Glutamatergic neuron (in vitro differentiated cells): Measurements from ENCODE around the gene BMP8A. TPM values are rescaled to one million over a fixed set of nuclear protein-coding genes. Genes with fewer than 3 reads are reported as not detected.
"Not testable (repeated sequence)": the region's sequence is repeated elsewhere in the genome, so short reads cannot be mapped to it uniquely, and the experiment has no call there.

Experiments
- DNase-seq: peaks from one replicate; pipeline ENCODE4 v3.0.0; 2022
- H3K27ac Mint-ChIP-seq: one replicate; pipeline ENCODE4 v1.8.0; 2020; ENCODE audit warnings: mild to moderate bottlenecking, mixed read lengths, inconsistent platforms; ENCODE audit not compliant: unreplicated experiment
- H3K27me3 Mint-ChIP-seq: one replicate; pipeline ENCODE4 v1.8.0; 2020; ENCODE audit warnings: mild to moderate bottlenecking, moderate library complexity, mixed read lengths, inconsistent platforms; ENCODE audit not compliant: unreplicated experiment
- H3K36me3 Mint-ChIP-seq: one replicate; pipeline ENCODE4 v1.8.0; 2020; ENCODE audit warnings: mild to moderate bottlenecking, mixed read lengths, inconsistent platforms; ENCODE audit not compliant: unreplicated experiment
- H3K4me1 Mint-ChIP-seq: one replicate; pipeline ENCODE4 v1.8.0; 2020; ENCODE audit warnings: mild to moderate bottlenecking, low read depth, mixed read lengths, inconsistent platforms; ENCODE audit not compliant: unreplicated experiment
- H3K4me3 Mint-ChIP-seq: one replicate; pipeline ENCODE4 v1.8.0; 2020; ENCODE audit warnings: mild to moderate bottlenecking, mixed read lengths, inconsistent platforms; ENCODE audit not compliant: unreplicated experiment
- H3K9me3 Mint-ChIP-seq: one replicate; pipeline ENCODE4 v1.8.0; 2020; ENCODE audit warnings: mild to moderate bottlenecking, moderate library complexity, mixed read lengths, inconsistent platforms; ENCODE audit not compliant: unreplicated experiment
- CTCF ChIP-seq: fragments of 200-600 bp; sonication (generic); IDR thresholded peaks from one replicate; pipeline ENCODE4 v1.5.0; 2021; ENCODE audit not compliant: partially characterized antibody, unreplicated experiment
- total RNA-seq: library from RNA; stranded (reverse); fragmentation: NEBNext Ultra II Directional; extraction: Animal tissue kit (Norgen Biotek cat#: 25700); gene quantifications from one replicate; pipeline ENCODE4 v1.2.1, GENCODE V29; 2021; ENCODE audit not compliant: unreplicated experiment

The BMP8A gene
- total RNA-seq, 1 donor from 2014 or later: 0.37 TPM

- H3K4me3 Mint-ChIP-seq: no peak overlapping the region
- no peak overlapping the region for H3K27ac Mint-ChIP-seq
- peaks cover 21% of the 10 kb centered on the region for H3K27me3 Mint-ChIP-seq
- no peak for TF ChIP-seq CTCF
- no peaks in the 10 kb centered on the region for H3K36me3 Mint-ChIP-seq
- peaks cover 4% of the 10 kb centered on the region for H3K9me3 Mint-ChIP-seq
- DNase-seq: no peak
- peaks cover 5% of the 10 kb centered on the region for H3K4me1 Mint-ChIP-seq
These were observed 3.4 kb downstream of the BMP8A start for GRCh38 chr1:39494671-39495410.

- DNase-seq, H3K9me3 Mint-ChIP-seq, H3K36me3 Mint-ChIP-seq, H3K4me3 Mint-ChIP-seq, H3K4me1 Mint-ChIP-seq, H3K27ac Mint-ChIP-seq: not testable (repeated sequence)
- H3K27me3 Mint-ChIP-seq: peaks cover 14% of the 10 kb centered on the region
These were observed 5.1 kb downstream of the BMP8A start for GRCh38 chr1:39496520-39496919.

GRCh38 chr1:39497585-39497984 lies 6.1 kb downstream of the BMP8A start:
- H3K27me3 Mint-ChIP-seq: peaks cover 12% of the 10 kb centered on the region
- H3K36me3 Mint-ChIP-seq: no peaks in the 10 kb centered on the region

GRCh38 chr1:39498096-39498710 lies 6.8 kb downstream of the BMP8A start:
- H3K27me3 Mint-ChIP-seq, H3K36me3 Mint-ChIP-seq, H3K4me1 Mint-ChIP-seq, H3K27ac Mint-ChIP-seq, H3K4me3 Mint-ChIP-seq, DNase-seq, H3K9me3 Mint-ChIP-seq: not testable (repeated sequence)

More at GRCh38 chr1:39497585-39497984, 6.1 kb downstream of the BMP8A start:
- Mint-ChIP-seq H3K4me1 (no peaks in the 10 kb centered on the region), H3K27ac (no peak overlapping the region), H3K9me3 (no peaks in the 10 kb centered on the region), H3K4me3 (no peak overlapping the region)
- TF ChIP-seq CTCF: no peak
- DNase-seq: no peak

GRCh38 chr1:39498821-39499220 lies 7.4 kb downstream of the BMP8A start:
- not testable (repeated sequence) for H3K9me3 Mint-ChIP-seq, H3K4me1 Mint-ChIP-seq, H3K36me3 Mint-ChIP-seq, H3K27me3 Mint-ChIP-seq, H3K27ac Mint-ChIP-seq, DNase-seq, H3K4me3 Mint-ChIP-seq

- no peak overlapping the region for H3K27ac Mint-ChIP-seq
- H3K36me3 Mint-ChIP-seq: no peaks in the 10 kb centered on the region
- TF ChIP-seq CTCF: no peak
- peaks cover 4% of the 10 kb centered on the region for H3K27me3 Mint-ChIP-seq
- DNase-seq: no peak
- no peaks in the 10 kb centered on the region for H3K4me1 Mint-ChIP-seq
- no peaks in the 10 kb centered on the region for H3K9me3 Mint-ChIP-seq
- no peak overlapping the region for H3K4me3 Mint-ChIP-seq
These were observed 8.2 kb downstream of the BMP8A start for GRCh38 chr1:39499668-39500067.
